Measurements from ENCODE around the gene SERPINA7. TPM values are rescaled to one million over a fixed set of nuclear protein-coding genes. Genes with fewer than 3 reads are reported as not detected.
"Not testable (repeated sequence)": the region's sequence is repeated elsewhere in the genome, so short reads cannot be mapped to it uniquely, and the experiment has no call there.

SERPINA7 gene
- total RNA-seq, result not detected

GRCh38 chrX:106038625-106039024, at the start of gene SERPINA7:
SERPINA7 (minus strand) TSS chrX:106038727; CDS start chrX:106037058, 1,669 bp downstream.
- DNase-seq, result no peak

GRCh38 chrX:106069048-106069447, 30.5 kb upstream of the SERPINA7 start:
- DNase-seq, result no peak

- DNase-seq, result no peak
These were observed 11.5 kb upstream of the SERPINA7 start for GRCh38 chrX:106050054-106050453.

GRCh38 chrX:106042296-106042695, 3.8 kb upstream of the SERPINA7 start:
- no peak for DNase-seq

GRCh38 chrX:106040861-106041260, 2.3 kb upstream of the SERPINA7 start:
- DNase-seq, result peak; percentile 58

- peak; percentile 29 for DNase-seq
These were observed 1.4 kb upstream of the SERPINA7 start for GRCh38 chrX:106039920-106040319.

GRCh38 chrX:106037835-106038473, 573 bp downstream of the SERPINA7 start:
- DNase-seq, result no peak

GRCh38 chrX:106036716-106037115, 1.8 kb downstream of the SERPINA7 start:
- no peak for DNase-seq

GRCh38 chrX:106035064-106035463, 3.5 kb downstream of the SERPINA7 start:
- no peak for DNase-seq

GRCh38 chrX:106023947-106024346, 14.6 kb downstream of the SERPINA7 start:
- no peak for DNase-seq

GRCh38 chrX:106022238-106022637, 16.3 kb downstream of the SERPINA7 start:
- no peak for DNase-seq

GRCh38 chrX:106014119-106014775, 24.3 kb downstream of the SERPINA7 start:
- DNase-seq, result no peak

- DNase-seq, result no peak
These were observed 29.4 kb downstream of the SERPINA7 start for GRCh38 chrX:106009145-106009544.

- DNase-seq, result no peak
These were observed 30.7 kb downstream of the SERPINA7 start for GRCh38 chrX:106007815-106008214.

GRCh38 chrX:106005684-106006083, 32.8 kb downstream of the SERPINA7 start:
- DNase-seq, result no peak

GRCh38 chrX:106000609-106001008, 37.9 kb downstream of the SERPINA7 start:
- not testable (repeated sequence) for DNase-seq

GRCh38 chrX:106000203-106000602, 38.3 kb downstream of the SERPINA7 start:
- DNase-seq, result no peak

GRCh38 chrX:105999294-105999693, 39.2 kb downstream of the SERPINA7 start:
- DNase-seq, result no peak

- not testable (repeated sequence) for DNase-seq
These were observed 50.0 kb downstream of the SERPINA7 start for GRCh38 chrX:105988487-105988886.

Other genes with a start within 250 kb of the SERPINA7 start
- gene NRK, start 216.2 kb downstream of the SERPINA7 start, total RNA-seq, result 256 TPM
- 49.2 TPM for gene PWWP3B, start 129.6 kb upstream of the SERPINA7 start, total RNA-seq